Measurements from ENCODE around the gene NUP210L.
A peak's percentile ranks its signal among the peaks of the same experiment; 100 is the strongest.
"Not testable (repeated sequence)": the region's sequence is repeated elsewhere in the genome, so short reads cannot be mapped to it uniquely, and the experiment has no call there.

NUP210L gene

GRCh38 chr1:154000420-154000819 is 154.5 kb downstream of the NUP210L start:
- DNase-seq (no peak), ATAC-seq (no peak)
- Mint-ChIP-seq H3K27ac (peak overlapping the region in 1 of 2 donors; percentile 34), H3K9me3 (no peaks in the 10 kb centered on the region), H3K27me3 (no peaks in the 10 kb centered on the region), H3K4me1 (no peaks in the 10 kb centered on the region), H3K4me3 (no peak overlapping the region)

DNA sequence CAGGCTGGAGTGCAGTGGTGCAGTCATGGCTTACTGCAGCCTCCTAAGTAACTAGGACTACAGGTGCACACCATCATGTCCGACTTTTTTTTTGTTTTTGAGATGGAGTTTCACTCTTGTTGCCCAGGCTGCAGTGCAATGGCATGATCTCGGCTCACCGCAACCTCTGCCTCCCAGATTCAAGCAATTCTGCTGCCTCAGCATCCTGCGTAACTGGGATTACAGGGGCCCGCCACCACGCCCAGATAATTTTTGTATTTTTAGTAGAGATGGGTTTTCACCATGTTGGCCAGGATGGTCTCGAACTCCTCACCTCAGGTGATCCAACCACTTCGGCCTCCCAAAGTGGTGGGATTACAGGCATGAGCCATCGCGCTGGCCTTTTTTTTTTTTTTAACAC is 158.0 kb downstream of the NUP210L start:
- not testable (repeated sequence) for DNase-seq, H3K27me3 Mint-ChIP-seq, H3K9me3 Mint-ChIP-seq, H3K4me3 Mint-ChIP-seq, ATAC-seq
- peaks cover 17% of the 10 kb centered on the region for H3K4me1 Mint-ChIP-seq
- H3K27ac Mint-ChIP-seq, result peak overlapping the region in 1 of 2 donors; percentile 67

DNA sequence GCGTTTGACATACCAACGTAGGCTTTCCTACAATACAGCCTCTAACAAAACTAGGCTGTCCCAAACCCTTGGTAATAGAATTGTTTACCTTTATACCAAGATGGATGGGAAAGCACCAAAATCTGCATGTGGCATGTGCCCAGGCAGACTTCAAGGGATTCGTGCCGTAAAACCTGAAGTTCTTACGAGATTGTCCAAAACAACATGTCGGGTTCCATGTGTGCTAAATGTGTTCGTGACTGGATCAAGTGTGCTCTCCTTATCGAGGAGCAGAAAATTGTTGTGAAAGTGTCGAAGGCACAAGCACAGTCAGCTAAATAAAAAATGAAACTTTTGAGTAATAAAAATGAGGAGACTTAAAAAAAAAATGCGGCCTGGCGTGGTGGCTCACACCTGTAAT is 159.2 kb downstream of the NUP210L start:
- Mint-ChIP-seq H3K4me3 (no peak overlapping the region), H3K27me3 (no peaks in the 10 kb centered on the region)

DNA sequence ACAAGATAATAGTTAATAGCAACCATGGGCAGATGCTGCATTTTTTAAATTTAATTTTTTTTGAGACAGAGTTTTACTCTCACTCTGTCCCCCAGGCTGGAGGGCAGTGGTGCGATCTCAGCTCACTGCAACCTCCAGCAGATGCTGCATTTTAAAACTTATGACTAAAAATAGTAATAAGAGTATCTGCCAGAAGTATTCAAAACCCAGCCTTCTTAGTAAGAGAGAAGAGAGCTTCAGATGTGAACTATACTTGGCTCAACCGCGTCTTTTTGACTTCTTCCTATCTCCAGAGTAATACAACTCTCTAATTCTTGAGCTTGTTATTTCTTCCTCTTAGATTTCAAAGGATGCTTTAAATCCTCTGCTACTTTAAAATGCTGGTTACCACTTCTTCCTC is 159.7 kb downstream of the NUP210L start:
- H3K27me3 Mint-ChIP-seq, result no peaks in the 10 kb centered on the region
- ATAC-seq (no peak), DNase-seq (no peak)
- no peaks in the 10 kb centered on the region for H3K9me3 Mint-ChIP-seq
- no peak overlapping the region for H3K4me3 Mint-ChIP-seq
- H3K4me1 Mint-ChIP-seq, result peaks cover 31% of the 10 kb centered on the region
- H3K27ac Mint-ChIP-seq, result no peak overlapping the region

More for the DNA sequence above, 159.2 kb downstream of the NUP210L start:
- DNase-seq, result no peak
- peaks cover 27% of the 10 kb centered on the region for H3K4me1 Mint-ChIP-seq
- no peak for ATAC-seq
- no peaks in the 10 kb centered on the region for H3K9me3 Mint-ChIP-seq
- H3K27ac Mint-ChIP-seq, result no peak overlapping the region

- H3K27ac Mint-ChIP-seq, result peak overlapping the region; percentile 99 to 100
- peaks cover 45% of the 10 kb centered on the region for H3K4me1 Mint-ChIP-seq
- H3K27me3 Mint-ChIP-seq, result no peaks in the 10 kb centered on the region
- ATAC-seq, result no peak
- DNase-seq, result no peak
- H3K9me3 Mint-ChIP-seq, result no peaks in the 10 kb centered on the region
- H3K4me3 Mint-ChIP-seq, result peak overlapping the region; percentile 83 to 96
Observed at GRCh38 chr1:153991806-153992205, 163.1 kb downstream of the NUP210L start.

DNA sequence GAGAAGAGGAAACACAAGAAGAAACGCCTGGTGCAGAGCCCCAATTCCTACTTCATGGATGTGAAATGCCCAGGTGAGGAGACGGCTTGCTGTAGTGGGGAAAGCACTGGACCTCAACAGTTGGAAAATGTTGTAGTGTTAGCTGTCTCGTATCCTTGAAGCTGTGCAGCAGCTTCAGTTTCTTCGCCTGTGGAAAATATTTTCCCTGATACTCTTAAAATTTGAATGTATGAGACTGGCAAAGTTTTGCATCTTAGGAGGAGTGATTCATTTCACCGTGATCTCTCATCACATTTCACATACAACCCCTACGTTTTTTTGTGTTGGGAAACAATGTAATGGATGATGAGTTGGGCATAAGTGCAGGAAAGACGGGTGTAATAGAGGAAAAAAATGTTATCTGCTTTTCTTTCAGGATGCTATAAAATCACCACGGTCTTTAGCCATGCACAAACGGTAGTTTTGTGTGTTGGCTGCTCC is 163.7 kb downstream of the NUP210L start:
- Mint-ChIP-seq H3K9me3 (no peaks in the 10 kb centered on the region), H3K4me3 (peak overlapping the region; percentile 83 to 96), H3K27ac (peak overlapping the region; percentile 99 to 100), H3K27me3 (no peaks in the 10 kb centered on the region), H3K4me1 (peaks cover 50% of the 10 kb centered on the region)
- ATAC-seq (no peak), DNase-seq (no peak)

GRCh38 chr1:153990468-153991150 is 164.3 kb downstream of the NUP210L start, which contains the start of gene RPS27:
TSS of gene RPS27 (plus strand) at chr1:153990762. CDS start at chr1:153990797, 35 bp downstream.
- Mint-ChIP-seq H3K4me3 (peak within 1 kb of the TSS; percentile 83 to 96), H3K9me3 (no peaks in the 10 kb centered on the region), H3K27ac (peak within 1 kb of the TSS; percentile 99 to 100), H3K27me3 (no peaks in the 10 kb centered on the region), H3K4me1 (peaks cover 55% of the 10 kb centered on the region)
- ATAC-seq, result peak; percentile 90
- DNase-seq, result peak; percentile 86 to 93

GRCh38 chr1:153987621-153988020 is 167.3 kb downstream of the NUP210L start:
- Mint-ChIP-seq H3K4me1 (peaks cover 61% of the 10 kb centered on the region), H3K27ac (peak overlapping the region in 1 of 2 donors; percentile 96), H3K27me3 (no peaks in the 10 kb centered on the region), H3K9me3 (no peaks in the 10 kb centered on the region), H3K4me3 (no peak overlapping the region)
- DNase-seq, result no peak
- no peak for ATAC-seq

DNA sequence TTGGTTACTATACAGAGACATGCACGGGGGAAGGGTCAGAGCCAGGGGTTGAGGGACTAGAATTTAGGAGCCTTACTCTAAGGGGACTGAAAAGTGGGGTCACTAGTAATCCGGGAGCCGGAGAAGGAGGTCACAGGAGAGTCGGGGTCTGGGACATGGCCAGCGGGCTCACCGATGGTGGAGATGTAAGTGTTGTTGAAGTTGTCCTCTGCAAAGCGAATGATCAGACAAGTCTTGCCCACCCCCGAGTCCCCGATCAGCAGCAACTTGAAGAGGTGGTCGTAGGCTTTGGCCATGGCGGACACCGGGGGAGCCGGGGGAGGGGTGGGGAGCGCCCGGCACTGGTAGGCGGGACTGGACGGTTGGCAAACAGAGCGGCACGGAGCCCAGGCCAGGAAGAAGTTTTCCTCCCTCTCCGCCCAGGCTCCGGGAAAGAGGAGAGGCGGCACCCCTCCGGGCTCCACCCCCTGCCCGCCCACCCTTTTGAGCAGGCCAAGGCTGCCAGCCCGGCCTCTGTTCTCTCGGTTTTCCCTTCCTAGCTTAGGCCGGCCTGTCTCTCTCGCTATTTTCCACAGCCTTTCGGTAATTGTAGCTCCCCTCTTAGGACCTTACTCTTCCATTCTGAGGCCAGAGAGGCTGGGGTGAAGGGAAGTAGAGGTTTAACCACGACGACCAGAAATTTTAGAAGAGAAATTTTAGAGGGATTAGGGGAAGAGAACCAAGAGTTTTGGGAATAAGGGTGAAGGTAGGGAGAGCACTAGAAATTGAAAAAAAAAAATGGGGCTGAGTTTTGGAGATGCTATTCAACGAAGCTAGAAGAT is 168.7 kb downstream of the NUP210L start, which contains the start of gene RAB13:
TSS of gene RAB13 (minus strand) at position 399 of the 821 bp plus-strand sequence. CDS start at position 296, 103 bp downstream.
- H3K4me1 Mint-ChIP-seq, result peaks cover 46% of the 10 kb centered on the region
- peak within 1 kb of the TSS; percentile 96 for H3K27ac Mint-ChIP-seq
- H3K27me3 Mint-ChIP-seq, result no peaks in the 10 kb centered on the region
- no peaks in the 10 kb centered on the region for H3K9me3 Mint-ChIP-seq
- DNase-seq (peak; percentile 34 to 37), ATAC-seq (peak; percentile 32)
- peak within 1 kb of the TSS; percentile 97 for H3K4me3 Mint-ChIP-seq

- peak overlapping the region; percentile 97 for H3K4me3 Mint-ChIP-seq
- H3K9me3 Mint-ChIP-seq, result no peaks in the 10 kb centered on the region
- DNase-seq (peak; percentile 60 to 72), ATAC-seq (peak; percentile 82)
- peak overlapping the region; percentile 94 to 96 for H3K27ac Mint-ChIP-seq
- H3K27me3 Mint-ChIP-seq, result no peaks in the 10 kb centered on the region
- H3K4me1 Mint-ChIP-seq, result peaks cover 42% of the 10 kb centered on the region
Observed at GRCh38 chr1:153985341-153985912, 169.4 kb downstream of the NUP210L start.

GRCh38 chr1:153984123-153984894 is 170.6 kb downstream of the NUP210L start:
- DNase-seq, result no peak
- ATAC-seq, result no peak
- Mint-ChIP-seq H3K27ac (no peak overlapping the region), H3K9me3 (no peaks in the 10 kb centered on the region), H3K4me3 (peak overlapping the region; percentile 27 to 49), H3K4me1 (peaks cover 33% of the 10 kb centered on the region), H3K27me3 (no peaks in the 10 kb centered on the region)

GRCh38 chr1:153981735-153982134 is 173.1 kb downstream of the NUP210L start:
- DNase-seq, H3K27me3 Mint-ChIP-seq, H3K9me3 Mint-ChIP-seq, H3K4me3 Mint-ChIP-seq, ATAC-seq: not testable (repeated sequence)
- peak overlapping the region in 1 of 2 donors; percentile 42 for H3K27ac Mint-ChIP-seq
- peaks cover 38% of the 10 kb centered on the region for H3K4me1 Mint-ChIP-seq

DNA sequence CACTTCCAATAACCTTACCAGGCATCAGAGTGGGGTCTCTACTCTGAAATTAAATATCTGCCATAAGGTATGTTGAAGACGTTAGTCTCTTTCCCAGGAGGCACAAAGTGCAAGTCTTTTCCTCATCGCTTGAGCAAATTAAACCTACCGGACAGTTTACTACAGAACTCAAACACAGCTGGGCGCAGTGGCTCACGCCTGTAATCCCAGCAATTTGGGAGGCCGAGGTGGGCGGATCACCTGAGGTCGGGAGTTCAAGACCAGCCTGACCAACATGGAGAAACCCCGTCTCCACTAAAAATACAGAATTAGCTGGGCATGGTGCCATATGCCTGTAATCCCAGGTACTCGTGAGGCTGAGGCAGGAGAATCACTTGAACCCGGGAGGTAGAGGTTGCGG is 175.8 kb downstream of the NUP210L start:
- Mint-ChIP-seq H3K4me3 (peak overlapping the region; percentile 97), H3K4me1 (peaks cover 37% of the 10 kb centered on the region)
- not testable (repeated sequence) for H3K27me3 Mint-ChIP-seq, H3K27ac Mint-ChIP-seq, H3K9me3 Mint-ChIP-seq, DNase-seq, ATAC-seq

- Mint-ChIP-seq H3K27ac (peak overlapping the region; percentile 27 to 49), H3K9me3 (no peaks in the 10 kb centered on the region), H3K4me1 (peaks cover 40% of the 10 kb centered on the region), H3K27me3 (no peaks in the 10 kb centered on the region), H3K4me3 (peak overlapping the region; percentile 97)
- no peak for ATAC-seq
- DNase-seq, result no peak
Observed at GRCh38 chr1:153978274-153978909, 176.5 kb downstream of the NUP210L start.
